OCI-LY3 (cell line): ENCODE results near the gene PEDS1.

Experiments used
- CTCF ChIP-seq: fragments of 200-600, 300-600 bp; sonication (generic); IDR thresholded peaks from 2 replicates; pipeline ENCODE4 v1.5.1; 2014; ENCODE audit warnings: antibody characterized with exemption, low read length, low read depth
- EZH2phosphoT487 ChIP-seq: fragments of 200-600 bp; shearing (Covaris generic); IDR thresholded peaks from 2 replicates; pipeline ENCODE4 v1.6.1; 2018; ENCODE audit warnings: antibody characterized with exemption, mixed run types, low read depth

- TF ChIP-seq CTCF (no peak), EZH2phosphoT487 (no peak)
Observed at GRCh38 chr20:50108556-50109235, 44.8 kb downstream of the PEDS1 start.
